Activated CD8-positive, alpha-beta memory T cell treated with anti-CD3 and anti-CD28 coated beads, Interleukin-2, amount 10 ng/mL, durations not matched to agents 7 days and 5 days (primary cell): ENCODE data around the gene ASCC1. TPM values are rescaled to one million over a fixed set of nuclear protein-coding genes. Genes with fewer than 3 reads are reported as not detected.

Experiments
- ATAC-seq: fragments of 150-1000 bp; cut with Tn5 transposase; one replicate; pipeline ENCODE4 v1.10.0; 2021; ENCODE audit warnings: moderate library complexity
- CTCF ChIA-PET: fragments of 350-600 bp; sonication (Branson Sonifier 250); formaldehyde crosslinking; loops from one replicate; lab custom pipeline; 2021; ENCODE audit warnings: antibody characterized with exemption; lab: Charles Lee
- DNase-seq: peaks from one replicate; pipeline ENCODE4 v3.0.0-alpha.2; 2020
- H3K27ac Mint-ChIP-seq: one replicate; pipeline ENCODE4 v1.8.0; 2021; ENCODE audit warnings: mild to moderate bottlenecking, mixed read lengths
- H3K27me3 Mint-ChIP-seq: one replicate; pipeline ENCODE4 v1.8.0; 2021; ENCODE audit warnings: mixed read lengths
- H3K36me3 Mint-ChIP-seq: one replicate; pipeline ENCODE4 v1.8.0; 2021; ENCODE audit warnings: mild to moderate bottlenecking, mixed read lengths
- H3K4me1 Mint-ChIP-seq: one replicate; pipeline ENCODE4 v1.8.0; 2021; ENCODE audit warnings: mixed read lengths
- H3K4me3 Mint-ChIP-seq: one replicate; pipeline ENCODE4 v1.8.0; 2021; ENCODE audit warnings: mild to moderate bottlenecking, moderate library complexity, mixed read lengths
- H3K9me3 Mint-ChIP-seq: one replicate; pipeline ENCODE4 v1.8.0; 2022; ENCODE audit warnings: low read depth, mixed read lengths
- total RNA-seq, 2 experiments: library from RNA; stranded (reverse); gene quantifications; one replicate each; pipeline ENCODE4 v1.2.3, GENCODE V29; 2021

The ASCC1 gene
- total RNA-seq, 2 experiments from 2014 or later: 34.9 to 36.8 TPM

DNA sequence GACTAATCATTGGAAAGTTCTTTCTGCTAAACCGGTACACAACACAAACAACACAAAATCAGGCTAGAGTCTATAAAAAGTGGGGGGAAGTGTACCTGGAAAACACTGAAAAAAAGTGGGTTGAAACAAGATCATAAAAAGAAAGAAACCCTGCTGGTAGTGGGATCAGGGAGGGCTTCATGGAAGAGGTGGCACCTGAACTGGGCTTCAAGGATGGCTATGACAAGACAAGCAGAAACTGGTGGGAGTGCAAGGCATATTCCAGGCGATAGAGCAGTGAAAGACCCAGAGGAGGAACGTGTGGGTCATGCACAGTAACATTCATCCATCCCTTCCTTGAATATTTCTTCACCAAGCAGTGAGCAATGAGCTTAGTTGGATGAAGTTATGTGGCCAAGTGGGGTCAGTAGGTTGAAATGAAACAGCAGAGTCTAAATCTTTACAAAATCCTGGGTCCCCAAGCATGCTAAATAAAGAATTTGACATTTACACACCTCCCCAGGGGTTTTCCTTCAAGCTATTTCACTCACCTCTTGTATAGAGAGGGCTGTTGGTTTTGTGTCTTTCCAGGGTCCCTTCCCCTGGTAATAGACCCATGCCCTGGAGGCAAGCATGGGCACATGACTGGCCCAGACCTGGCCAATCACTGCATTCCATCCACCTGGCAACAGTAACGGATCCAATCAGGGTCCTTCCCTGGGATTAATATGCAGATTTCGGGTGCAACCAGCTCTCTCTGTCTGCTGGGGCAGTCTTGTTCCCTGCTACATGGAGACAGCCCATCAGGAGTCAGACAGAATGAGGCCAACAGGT, 165.9 kb downstream of the ASCC1 start:
- Mint-ChIP-seq H3K4me1 (peaks cover 12% of the 10 kb centered on the region), H3K9me3 (no peaks in the 10 kb centered on the region), H3K27ac (no peak overlapping the region), H3K36me3 (no peaks in the 10 kb centered on the region), H3K4me3 (no peak overlapping the region), H3K27me3 (no peaks in the 10 kb centered on the region)
- DNase-seq (no peak), ATAC-seq (no peak)
- CTCF ChIA-PET: interaction anchor here (1.4 to 4.7 kb wide), 10 partner anchors 8 to 293 kb away, joined by 3 to 110 read pairs (median 24); partner anchors contain the start of genes ANAPC16, ASCC1 and SPOCK2

GRCh38 chr10:72049472-72049871, 166.6 kb downstream of the ASCC1 start:
- no peak for DNase-seq
- peaks cover 10% of the 10 kb centered on the region for H3K4me1 Mint-ChIP-seq
- H3K27ac Mint-ChIP-seq: no peak overlapping the region
- CTCF ChIA-PET: interaction anchor here (1.0 to 4.7 kb wide), 31 partner anchors 9 to 314 kb away, joined by 3 to 110 read pairs (median 7); partner anchors contain the start of genes ANAPC16, ASCC1, DDIT4 and SPOCK2
- no peaks in the 10 kb centered on the region for H3K36me3 Mint-ChIP-seq
- no peak for ATAC-seq
- H3K9me3 Mint-ChIP-seq: no peaks in the 10 kb centered on the region
- no peak overlapping the region for H3K4me3 Mint-ChIP-seq
- no peaks in the 10 kb centered on the region for H3K27me3 Mint-ChIP-seq

DNA sequence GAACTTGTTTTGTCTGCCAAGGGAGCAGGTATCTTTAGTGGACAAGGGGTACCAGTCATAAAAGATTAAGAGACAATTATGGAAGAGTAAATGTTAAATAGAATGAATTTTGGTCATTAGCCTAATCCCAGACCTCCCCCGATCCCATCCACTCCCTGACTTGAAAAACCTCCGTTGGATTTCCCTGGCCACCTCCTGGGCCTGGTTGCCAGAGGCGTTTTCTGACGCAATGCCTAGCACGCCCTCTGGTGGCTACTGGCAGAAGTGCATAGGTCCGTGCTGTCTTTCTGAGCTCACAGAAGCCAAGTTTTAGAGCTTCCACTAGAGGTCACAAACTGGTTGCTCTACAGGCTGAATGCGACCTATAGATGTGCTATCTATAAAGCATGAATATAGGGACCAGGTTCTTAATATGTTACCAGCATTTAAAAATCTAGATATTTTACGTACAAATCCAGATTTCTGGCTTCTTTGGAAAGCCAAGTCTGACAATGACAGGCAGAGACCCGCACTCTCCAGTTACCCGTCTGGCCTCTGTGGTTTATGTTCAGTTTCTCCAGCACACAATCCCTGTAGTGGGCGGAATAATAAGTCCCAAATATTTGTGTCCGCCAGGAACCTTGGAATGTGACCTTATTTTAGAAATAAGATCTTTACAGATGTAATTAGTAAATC, 167.5 kb downstream of the ASCC1 start:
- CTCF ChIA-PET: interaction anchor here (0.5 to 4.7 kb wide), 72 partner anchors 10 to 733 kb away, joined by 3 to 110 read pairs (median 5); partner anchors contain the start of genes ANAPC16, ASCC1, DDIT4 and DNAJB12
- Mint-ChIP-seq H3K9me3 (no peaks in the 10 kb centered on the region), H3K27me3 (no peaks in the 10 kb centered on the region), H3K4me1 (peaks cover 10% of the 10 kb centered on the region), H3K4me3 (no peak overlapping the region), H3K27ac (no peak overlapping the region), H3K36me3 (no peaks in the 10 kb centered on the region)
- ATAC-seq (peak; percentile 98), DNase-seq (peak; percentile 93)

Other genes with a start within 250 kb of the ASCC1 start
- gene SPOCK2, start 127.7 kb downstream of the ASCC1 start, total RNA-seq: 100 to 1,000 TPM in 1 of 2 experiments, 10 to 100 TPM in 1; 51.9 to 127 TPM
- 10 to 100 TPM; 61.4 to 67.6 TPM for gene ANAPC16, start 264 bp downstream of the ASCC1 start, total RNA-seq
- 100 to 1,000 TPM; 291 to 293 TPM for gene DDIT4, start 57.6 kb upstream of the ASCC1 start, total RNA-seq
- 10 to 100 TPM; 25.5 to 31.4 TPM for gene DNAJB12, start 138.6 kb upstream of the ASCC1 start, total RNA-seq